GOT3 (cell line): ENCODE measurements around the gene CFAP92.
"Not testable (repeated sequence)": the region's sequence is repeated elsewhere in the genome, so short reads cannot be mapped to it uniquely, and the experiment has no call there.

Experiments used
- DNase-seq: peaks from one replicate; lab custom pipeline; 2025; ENCODE audit warnings: mixed read lengths; lab: John Stamatoyannopoulos, UW

The CFAP92 gene

DNA sequence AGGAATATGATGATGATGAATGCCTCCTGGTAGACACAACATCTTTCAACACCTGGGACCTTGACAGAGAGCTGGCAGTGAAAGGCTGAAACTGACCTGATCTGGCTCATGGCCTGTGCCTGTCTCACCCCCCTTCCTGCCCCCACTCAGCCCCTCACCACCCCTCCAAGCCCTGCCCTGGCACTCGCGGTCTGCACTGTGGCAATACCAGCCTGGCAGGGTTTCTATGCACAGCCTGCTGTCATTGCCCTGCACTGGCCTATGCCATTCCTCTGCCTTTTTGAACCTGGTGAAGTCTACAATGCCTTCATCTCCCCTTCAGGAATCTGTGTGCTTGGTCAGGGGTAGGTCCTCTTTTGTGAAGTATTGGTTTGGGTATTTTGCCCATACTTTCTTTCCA lies 58.0 kb downstream of the CFAP92 start:
- DNase-seq = no peak

DNA sequence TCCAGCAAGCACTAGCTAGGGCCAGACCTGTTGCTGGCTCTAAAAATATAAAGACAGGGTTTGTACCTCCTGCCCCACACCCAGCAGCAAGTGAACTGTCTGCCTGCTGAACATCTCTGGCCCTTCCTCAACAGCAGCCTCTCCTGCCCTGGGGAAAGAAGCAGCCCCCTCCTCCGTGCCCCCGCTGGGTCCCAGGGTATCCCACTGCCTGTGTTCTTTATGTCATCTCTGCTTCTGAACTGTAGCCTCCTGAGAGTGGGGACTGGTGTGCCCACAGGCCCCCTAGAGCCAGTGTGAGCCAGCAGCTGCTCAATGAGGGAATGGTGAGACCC lies 60.0 kb downstream of the CFAP92 start:
- no peak for DNase-seq

GRCh38 chr3:128933213-128933921 lies 60.5 kb downstream of the CFAP92 start:
- DNase-seq = no peak

GRCh38 chr3:128932516-128933212 lies 61.2 kb downstream of the CFAP92 start:
- DNase-seq = no peak

GRCh38 chr3:128931046-128931445 lies 62.8 kb downstream of the CFAP92 start:
- DNase-seq = no peak

GRCh38 chr3:128929364-128929763 lies 64.5 kb downstream of the CFAP92 start:
- no peak for DNase-seq

DNA sequence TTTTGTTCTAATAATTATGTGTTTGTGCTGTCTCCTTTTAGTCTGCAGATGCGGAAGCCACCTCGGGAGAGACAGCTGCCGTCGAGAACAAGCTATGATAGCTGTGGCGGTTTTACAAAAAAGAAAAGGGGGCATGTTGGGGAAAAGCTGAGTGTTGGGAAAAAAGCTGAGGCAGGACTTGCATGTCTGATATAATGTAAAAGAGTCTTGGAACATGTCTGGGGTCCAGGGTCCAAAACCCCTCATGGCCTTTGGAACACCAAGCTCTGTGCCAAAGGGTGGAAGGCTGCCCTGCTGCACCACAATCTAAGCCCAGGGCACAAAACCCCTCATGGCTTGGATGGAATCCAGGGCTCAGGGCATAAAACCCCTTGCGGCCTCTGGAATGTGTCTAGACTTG lies 69.9 kb downstream of the CFAP92 start:
- not testable (repeated sequence) for DNase-seq

GRCh38 chr3:128923576-128923975 lies 70.3 kb downstream of the CFAP92 start:
- DNase-seq = no peak

GRCh38 chr3:128922804-128923459 lies 70.9 kb downstream of the CFAP92 start:
- DNase-seq = no peak

DNA sequence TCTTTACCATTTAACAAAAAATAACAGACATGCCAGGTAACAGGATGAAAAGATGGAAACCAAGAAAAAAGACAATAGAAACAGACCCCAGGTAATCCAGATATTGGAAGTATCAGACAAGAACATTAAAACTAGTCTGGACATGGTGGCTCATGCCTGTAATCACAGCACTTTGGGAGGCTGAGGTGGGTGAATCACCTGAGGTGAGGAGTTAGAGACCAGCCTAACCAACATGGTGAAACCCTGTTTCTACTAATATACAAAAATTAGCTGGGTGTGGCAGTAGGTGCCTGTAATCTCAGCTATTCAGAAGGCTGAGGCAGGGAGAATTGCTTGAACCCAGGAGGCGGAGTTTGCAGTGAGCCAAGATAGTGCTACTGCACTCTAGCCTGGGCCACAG lies 73.9 kb downstream of the CFAP92 start:
- DNase-seq = no peak

DNA sequence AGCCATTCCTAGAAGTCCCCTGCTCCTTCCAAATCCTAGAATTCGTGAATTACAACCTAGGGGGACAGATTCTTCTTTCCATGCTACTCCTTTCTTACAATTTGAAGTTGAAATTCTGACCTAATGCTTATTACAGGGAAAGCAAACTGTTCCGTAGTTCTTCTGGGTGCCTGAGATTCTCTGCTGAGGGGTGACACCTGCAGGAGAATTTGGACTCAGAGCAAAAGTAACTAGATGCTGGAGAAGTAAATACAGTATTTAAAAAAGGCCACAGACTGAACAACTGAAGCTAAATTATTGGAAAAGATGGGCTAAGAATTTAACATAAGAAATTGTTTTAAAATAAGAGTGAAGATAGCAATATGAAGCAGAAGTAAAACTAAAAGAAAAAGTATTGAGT lies 76.6 kb downstream of the CFAP92 start:
- no peak for DNase-seq

DNA sequence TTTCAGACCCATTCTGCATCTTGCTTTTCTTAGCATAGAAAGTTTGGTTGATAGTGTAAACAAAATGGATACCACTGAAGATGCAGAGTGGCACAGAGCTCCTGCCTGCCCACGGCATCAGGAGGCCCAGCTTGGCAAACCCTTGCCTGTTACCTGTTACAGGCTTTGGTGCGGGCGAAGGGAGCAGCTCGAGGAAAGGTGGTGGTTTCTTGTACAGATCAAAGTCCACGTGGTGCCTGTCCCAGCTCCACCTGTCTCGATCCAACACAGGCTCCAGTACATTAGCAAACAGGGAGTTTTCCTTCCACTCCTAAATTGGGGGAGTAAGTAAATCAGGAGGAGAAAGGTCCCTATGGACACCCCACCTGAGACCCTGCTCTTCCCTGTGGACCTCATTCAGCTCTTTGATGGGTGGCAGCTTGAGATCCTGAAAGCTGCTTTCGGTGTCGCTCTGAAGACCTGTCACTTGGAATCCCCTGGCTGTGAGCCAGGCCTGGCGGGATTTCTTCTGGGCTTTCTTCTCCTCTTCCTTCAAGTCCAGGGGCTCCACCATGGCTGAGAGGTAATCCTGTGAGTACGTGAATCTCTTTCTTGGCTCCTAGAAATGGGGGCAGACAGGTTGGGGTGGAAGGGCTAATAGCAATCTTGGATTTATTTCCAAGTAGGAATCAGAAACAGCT lies 78.8 kb downstream of the CFAP92 start:
- no peak for DNase-seq

DNA sequence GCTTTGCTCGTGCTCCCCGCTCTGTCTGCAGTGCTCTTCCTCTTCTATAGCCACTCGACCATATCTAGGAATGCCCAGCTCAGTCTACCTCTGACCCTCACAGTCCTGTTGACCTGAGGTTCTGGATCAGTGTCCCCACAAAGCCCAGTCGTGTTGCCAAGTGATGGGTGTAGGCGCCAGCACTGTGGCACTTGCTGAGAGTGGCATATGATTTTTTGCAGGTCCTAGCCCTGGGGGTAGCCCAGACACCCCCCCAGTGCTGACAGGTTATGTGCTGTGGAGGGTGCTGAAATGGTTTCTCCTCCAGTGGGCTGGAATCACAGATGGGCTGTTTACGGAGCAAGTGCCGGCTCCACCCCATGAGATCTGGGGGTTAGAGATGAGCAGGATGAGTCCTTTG lies 82.0 kb downstream of the CFAP92 start:
- no peak for DNase-seq

DNA sequence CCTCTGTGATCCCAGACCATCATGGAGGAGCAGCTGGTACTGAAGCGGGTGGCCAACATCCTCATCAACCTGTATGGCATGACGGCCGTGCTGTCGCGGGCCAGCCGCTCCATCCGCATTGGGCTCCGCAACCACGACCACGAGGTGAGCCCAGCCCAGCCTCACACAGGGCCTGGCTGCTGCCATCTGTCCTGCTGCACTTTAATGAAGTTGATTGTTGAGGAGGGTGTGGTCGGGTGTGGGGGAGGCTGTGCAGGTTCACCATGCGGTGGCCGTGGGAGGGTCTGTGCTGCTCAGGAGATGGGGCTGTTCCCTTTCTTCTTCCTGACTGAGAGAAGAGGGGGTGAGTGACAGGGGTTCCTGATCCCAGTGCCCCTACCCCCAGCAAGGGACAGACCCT lies 83.9 kb downstream of the CFAP92 start:
- no peak for DNase-seq

DNA sequence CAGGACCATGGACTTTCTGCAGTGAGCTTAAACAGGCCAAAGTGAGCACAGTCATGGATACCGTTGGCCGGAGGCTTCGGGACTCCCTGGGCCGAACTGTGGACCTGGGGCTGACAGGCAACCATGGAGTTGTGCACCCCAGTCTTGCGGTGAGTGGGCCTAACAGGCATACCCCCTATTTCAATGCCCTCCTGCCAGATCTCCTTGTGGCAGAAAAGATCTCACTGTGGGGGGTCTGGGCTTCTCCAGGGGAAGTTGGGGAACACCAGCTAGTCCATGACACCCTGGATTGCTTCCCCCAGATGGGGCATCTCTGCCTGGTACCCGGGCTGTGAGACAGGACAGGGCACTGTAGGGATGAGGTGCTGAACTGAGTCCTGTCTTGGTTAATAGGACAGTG lies 84.9 kb downstream of the CFAP92 start:
- DNase-seq = no peak

GRCh38 chr3:128907706-128908445 lies 86.0 kb downstream of the CFAP92 start:
- DNase-seq = no peak

DNA sequence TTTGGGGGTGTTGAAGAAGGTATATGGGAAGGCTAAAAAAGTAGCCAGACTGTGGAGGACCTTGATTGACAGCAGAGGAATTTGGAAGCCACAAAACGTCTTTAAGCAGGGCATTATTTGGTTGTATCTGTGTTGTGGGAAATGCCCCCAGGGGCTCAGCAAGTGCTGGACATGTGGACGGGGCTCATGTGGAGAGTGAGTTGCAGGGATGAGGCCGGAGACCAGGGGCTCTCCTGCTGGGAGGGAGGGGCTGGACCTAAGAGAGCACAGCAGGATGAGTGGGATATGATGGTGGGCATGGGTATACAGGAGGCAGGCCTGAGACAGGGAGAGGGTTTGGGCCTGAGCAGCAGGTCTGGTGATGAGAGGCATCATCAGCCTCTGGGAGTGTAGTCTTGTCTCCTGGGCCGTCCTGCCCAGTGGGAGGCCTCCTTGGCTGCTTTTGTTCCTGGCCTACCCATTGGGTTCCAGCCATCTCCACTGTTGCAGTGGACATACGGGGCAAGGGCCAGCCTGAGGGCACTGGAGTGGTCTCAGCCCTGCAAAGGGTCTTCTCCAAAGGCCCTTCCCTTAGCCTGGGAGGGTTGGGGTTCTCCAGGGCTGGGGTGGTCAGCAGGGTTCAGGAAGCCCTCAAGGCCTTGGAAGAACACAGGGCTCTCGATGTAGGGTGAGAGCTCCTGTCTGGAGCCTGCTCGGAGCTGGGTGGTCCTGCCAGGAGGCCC lies 86.9 kb downstream of the CFAP92 start:
- DNase-seq = no peak

DNA sequence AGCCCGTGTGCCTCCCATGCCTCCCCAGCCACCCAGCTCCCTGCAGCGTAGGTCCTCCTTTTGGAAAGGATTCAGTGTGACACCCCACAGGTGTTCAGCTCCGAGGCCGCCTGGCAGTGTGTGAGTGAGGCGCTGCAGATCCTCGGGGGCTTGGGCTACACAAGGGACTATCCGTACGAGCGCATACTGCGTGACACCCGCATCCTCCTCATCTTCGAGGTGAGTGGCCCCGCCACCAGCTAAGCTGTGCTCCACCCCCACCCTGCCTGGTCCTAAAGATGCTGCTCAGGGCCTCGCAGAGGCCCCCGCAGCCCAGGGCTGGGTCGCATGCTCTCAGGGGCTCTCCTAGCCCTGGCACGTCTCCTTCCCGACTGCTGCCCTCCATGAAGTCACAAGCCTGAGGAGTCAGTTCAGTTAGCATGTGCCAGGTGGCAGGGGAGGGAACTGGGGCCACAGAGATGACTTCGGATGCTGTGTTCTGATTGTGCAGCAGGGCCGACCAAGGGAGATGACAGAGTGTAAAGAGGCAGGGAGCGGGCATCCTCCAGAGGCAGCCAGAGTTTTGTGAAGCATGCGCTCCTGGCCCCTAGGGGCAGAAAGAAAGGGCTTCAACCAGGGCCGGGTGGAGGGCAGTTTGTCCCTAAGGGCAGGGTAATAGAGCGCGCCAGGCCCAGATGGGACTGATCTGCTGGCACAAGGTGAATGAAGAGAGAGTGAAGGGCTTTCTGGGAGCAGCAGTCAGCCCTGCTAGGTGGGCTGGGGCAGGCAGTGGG lies 87.7 kb downstream of the CFAP92 start:
- DNase-seq = no peak

DNA sequence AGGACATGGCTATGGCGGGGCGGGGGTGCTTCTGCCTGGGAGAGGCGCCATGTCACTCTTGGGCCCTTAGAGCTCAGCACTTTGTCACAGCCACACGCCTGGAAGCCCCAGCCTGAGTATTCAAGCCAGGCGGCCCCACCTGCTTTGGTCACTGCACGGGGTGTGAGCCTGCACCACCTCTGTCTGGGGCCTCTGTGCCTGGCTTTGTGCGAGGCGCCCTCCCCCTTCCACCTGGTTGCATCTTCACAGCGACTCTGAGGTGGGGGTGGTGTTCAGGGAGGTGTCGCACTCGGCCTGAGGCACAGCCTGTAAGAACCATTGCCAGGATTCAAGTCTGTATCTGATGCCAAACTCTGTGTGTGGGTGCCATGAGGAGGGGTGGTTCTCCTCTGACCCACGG lies 90.4 kb downstream of the CFAP92 start:
- no peak for DNase-seq

DNA sequence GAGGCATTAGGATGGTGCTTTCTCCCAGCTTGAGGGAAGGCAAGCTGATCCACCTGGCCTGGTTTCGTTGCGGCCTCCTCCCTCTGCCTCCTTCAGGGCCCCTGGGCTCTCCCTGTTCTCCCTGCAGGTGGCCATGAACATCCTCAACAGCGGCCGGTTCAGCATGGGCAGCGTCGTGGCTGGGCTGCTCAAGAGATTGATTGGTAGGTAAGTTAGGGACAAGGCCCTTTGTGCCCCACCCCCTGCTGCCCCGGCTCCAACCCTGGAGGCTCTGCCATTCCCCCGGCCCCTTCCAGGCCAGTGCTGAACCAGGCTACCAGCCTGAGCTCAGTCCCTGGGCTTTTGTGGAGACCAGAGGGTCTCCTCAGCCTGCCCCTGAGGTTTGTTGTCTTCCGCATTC lies 91.5 kb downstream of the CFAP92 start:
- no peak for DNase-seq
